B cell (primary cell): ENCODE data around the gene PSMB10. TPM values are rescaled to one million over a fixed set of nuclear protein-coding genes. Genes with fewer than 3 reads are reported as not detected.
A peak's percentile ranks its signal among the peaks of the same experiment; 100 is the strongest.
"Not testable (repeated sequence)": the region's sequence is repeated elsewhere in the genome, so short reads cannot be mapped to it uniquely, and the experiment has no call there.

Experiments
- ATAC-seq: fragments of 200-7000 bp; cut with Tn5 transposase; one replicate; pipeline ENCODE4 v1.10.0; 2021; ENCODE audit warnings: low read depth, mild to moderate bottlenecking, moderate number of reproducible peaks, moderate library complexity
- CTCF ChIA-PET: fragments of 350-600 bp; sonication (Branson Sonifier 250); formaldehyde crosslinking; loops from one replicate; lab custom pipeline; 2021; ENCODE audit warnings: antibody characterized with exemption, inconsistent platforms; lab: Charles Lee
- POLR2A ChIA-PET: fragments of 350-600 bp; sonication (Branson Sonifier 250); formaldehyde crosslinking; loops from one replicate; lab custom pipeline; 2021; ENCODE audit warnings: antibody characterized with exemption; lab: Charles Lee
- DNase-seq: peaks from one replicate; pipeline ENCODE4 v3.0.0; 2013
- H2AFZ ChIP-seq: 2 replicates; pipeline ENCODE4 v1.6.1; 2012; ENCODE audit warnings: mild to moderate bottlenecking, low read depth, low read length; ENCODE audit not compliant: insufficient read depth, poor library complexity, severe bottlenecking
- H3K27ac ChIP-seq, 2 donors: 1 replicate in 1 of 2; 2 replicates in 1 of 2; pipeline ENCODE4 v1.5.1; 2012 to 2013; ENCODE audit warnings: low read length in 2 of 2, mild to moderate bottlenecking in 2 of 2, moderate library complexity in 1 of 2
- H3K27me3 ChIP-seq, 4 experiments: fragments of 200-600 bp in 1 of 4; sonication (generic) in 1 of 4; replicated peaks in 1 of 4; 1 replicate in 2 of 4; 2 replicates in 2 of 4; pipeline versions ENCODE4 v1.6.1 to v1.7.0; 2013 to 2016; ENCODE audit warnings: low read length in 3 of 4, mild to moderate bottlenecking in 2 of 4, mixed read lengths in 1 of 4, moderate library complexity in 1 of 4; ENCODE audit not compliant: insufficient read depth in 4 of 4, control insufficient read depth in 3 of 4; ENCODE audit errors: control extremely low read depth in 1 of 4
- H3K36me3 ChIP-seq, 2 experiments: replicated peaks in 1 of 2; 1 replicate in 1 of 2; 2 replicates in 1 of 2; pipeline versions ENCODE4 v1.6.1 to v1.7.1; 2013; ENCODE audit warnings: low read length in 1 of 2; ENCODE audit not compliant: insufficient read depth in 2 of 2, control insufficient read depth in 1 of 2; ENCODE audit errors: control extremely low read depth in 1 of 2, extremely low read depth in 1 of 2
- H3K4me1 ChIP-seq, 2 donors: fragments of 200-600 bp in 1 of 2; sonication (generic) in 1 of 2; 1 replicate in 1 of 2; 2 replicates in 1 of 2; pipeline versions ENCODE4 v1.5.1 to v1.6.1; 2013 to 2017; ENCODE audit warnings: low read length in 2 of 2; ENCODE audit not compliant: control insufficient read depth in 2 of 2, insufficient read depth in 2 of 2
- H3K4me2 ChIP-seq: replicated peaks from 2 replicates; pipeline ENCODE3; 2012; ENCODE audit warnings: mild to moderate bottlenecking, low read depth, low read length; ENCODE audit not compliant: poor library complexity, severe bottlenecking
- H3K4me3 ChIP-seq, 5 experiments: fragments of 200-600 bp in 1 of 5; sonication (generic) in 1 of 5; 1 replicate in 3 of 5; 2 replicates in 2 of 5; pipeline versions ENCODE4 v1.5.1 to v1.7.0; 2011 to 2016; ENCODE audit warnings: low read length in 4 of 5, mild to moderate bottlenecking in 4 of 5, low read depth in 2 of 5, control low read depth in 1 of 5, moderate library complexity in 1 of 5; ENCODE audit not compliant: insufficient read depth in 1 of 5; ENCODE audit errors: control extremely low read depth in 1 of 5, extremely low read depth in 1 of 5
- H3K79me2 ChIP-seq: fragments of 200-600 bp; sonication (generic); one replicate; pipeline ENCODE4 v1.6.0; 2016; ENCODE audit warnings: low read length; ENCODE audit not compliant: control insufficient read depth, insufficient read depth
- H3K9ac ChIP-seq: fragments of 200-600 bp; sonication (generic); 2 replicates; pipeline ENCODE4 v1.6.1; 2017; ENCODE audit warnings: mild to moderate bottlenecking, low read length, moderate library complexity
- H3K9me3 ChIP-seq, 3 donors: one replicate each; pipeline versions ENCODE4 v1.6.1 to v1.7.1; 2013; ENCODE audit warnings: low read length in 2 of 3; ENCODE audit not compliant: control insufficient read depth in 2 of 3, insufficient read depth in 1 of 3; ENCODE audit errors: control extremely low read depth in 1 of 3
- H4K20me1 ChIP-seq: 2 replicates; pipeline ENCODE4 v1.6.0; 2012; ENCODE audit warnings: mild to moderate bottlenecking, low read length; ENCODE audit not compliant: insufficient read depth, control insufficient read depth, poor library complexity, severe bottlenecking
- H3K27ac Mint-ChIP-seq: one replicate; pipeline ENCODE4 v1.8.0; 2021; ENCODE audit warnings: mixed read lengths
- H3K27me3 Mint-ChIP-seq: one replicate; pipeline ENCODE4 v1.8.0; 2021; ENCODE audit warnings: mixed read lengths
- H3K4me1 Mint-ChIP-seq: one replicate; pipeline ENCODE4 v1.8.0; 2021; ENCODE audit warnings: mixed read lengths
- H3K4me3 Mint-ChIP-seq: one replicate; pipeline ENCODE4 v1.8.0; 2021; ENCODE audit warnings: mixed read lengths
- H3K9me3 Mint-ChIP-seq: one replicate; pipeline ENCODE4 v1.8.0; 2022; ENCODE audit warnings: mixed read lengths; ENCODE audit not compliant: insufficient read depth
- CTCF ChIP-seq: fragments of 200-600 bp; IDR thresholded peaks from one replicate; pipeline ENCODE4 v1.8.0; 2022; ENCODE audit warnings: antibody characterized with exemption, mild to moderate bottlenecking
- EZH2 ChIP-seq: IDR thresholded peaks from 2 replicates; pipeline ENCODE4 v1.6.1; 2012; ENCODE audit warnings: borderline replicate concordance, low read depth, mild to moderate bottlenecking, moderate library complexity, low read length; ENCODE audit not compliant: insufficient read depth, poor library complexity, severe bottlenecking
- WGBS: methylation state at CpG from one replicate; pipeline ENCODE4 v1.1.5; 2013; ENCODE audit warnings: missing lambda C conversion rate; ENCODE audit not compliant: insufficient coverage; 5-methylcytosine and 5-hydroxymethylcytosine counted together
- intact Hi-C: fragments of 100-400 bp; cut with micrococcal nuclease; formaldehyde crosslinking; loops from one replicate; pipeline ENCODE4 v1.10.0; 2022
- polyA plus RNA-seq: library from polyadenylated mRNA; depleted of rRNA; stranded (reverse); fragments of >200 nt; gene quantifications from 2 replicates; pipeline ENCODE4 v1.2.3, GENCODE V29; 2012
- total RNA-seq, 2 donors: library from RNA; stranded (reverse); fragments of 120-200 nt in 1 of 2; gene quantifications; 1 replicate in 1 of 2; 2 replicates in 1 of 2; pipeline versions ENCODE4 v1.2.3 to v1.2.4, GENCODE V29; 2013 to 2022

The PSMB10 gene
- total and polyA plus RNA-seq, 2 donors (not counting 1 experiment from before 2014, with no cell fraction given), result 167 to 176 TPM

- TF ChIP-seq CTCF (no peak), EZH2 (no peak)
- DNase-seq, result peak; percentile 63
- peaks cover 69% of the 10 kb centered on the region for H3K79me2 ChIP-seq
- peaks cover 0 to 8% of the 10 kb centered on the region in 2 experiments for H3K36me3 ChIP-seq
- ChIA-PET POLR2A (interaction anchor here (0.5 to 1.4 kb wide), 3 partner anchors 24 to 102 kb away, joined by 3 to 4 read pairs (median 4); no protein-coding TSS in a partner anchor), CTCF (interaction anchor here (1.0 to 2.9 kb wide), 7 partner anchors 10 to 124 kb away, joined by 3 to 11 read pairs (median 6); no protein-coding TSS in a partner anchor)
- Mint-ChIP-seq H3K4me3 (no peak overlapping the region), H3K9me3 (no peaks in the 10 kb centered on the region), H3K27me3 (no peaks in the 10 kb centered on the region), H3K4me1 (peaks cover 33% of the 10 kb centered on the region), H3K27ac (peak overlapping the region; percentile 74)
- H3K4me1 ChIP-seq, result peaks cover 25 to 48% of the 10 kb centered on the region in 2 donors
- H3K9ac ChIP-seq, result peak overlapping the region; percentile 7
- H3K27me3 ChIP-seq, result no peaks in the 10 kb centered on the region
- H4K20me1 ChIP-seq, result peaks cover 25% of the 10 kb centered on the region
- H3K4me2 ChIP-seq, result peak overlapping the region; percentile 32
- H3K9me3 ChIP-seq, result no peaks in the 10 kb centered on the region
- intact Hi-C loops, result loop anchor here (5.0 kb wide), 2 partner anchors 377 to 447 kb away; partner anchors contain the start of gene CTCF
- H3K4me3 ChIP-seq, result no peak overlapping the region
- WGBS, result 70% methylated on average over 24 of the region's 33 CpGs
- H2AFZ ChIP-seq, result peak overlapping the region; percentile 36
- H3K27ac ChIP-seq, result peak overlapping the region in 1 of 2 donors; percentile 52
- no peak for ATAC-seq
Observed at GRCh38 chr16:67939507-67940445, 3.1 kb upstream of the PSMB10 start.

DNA sequence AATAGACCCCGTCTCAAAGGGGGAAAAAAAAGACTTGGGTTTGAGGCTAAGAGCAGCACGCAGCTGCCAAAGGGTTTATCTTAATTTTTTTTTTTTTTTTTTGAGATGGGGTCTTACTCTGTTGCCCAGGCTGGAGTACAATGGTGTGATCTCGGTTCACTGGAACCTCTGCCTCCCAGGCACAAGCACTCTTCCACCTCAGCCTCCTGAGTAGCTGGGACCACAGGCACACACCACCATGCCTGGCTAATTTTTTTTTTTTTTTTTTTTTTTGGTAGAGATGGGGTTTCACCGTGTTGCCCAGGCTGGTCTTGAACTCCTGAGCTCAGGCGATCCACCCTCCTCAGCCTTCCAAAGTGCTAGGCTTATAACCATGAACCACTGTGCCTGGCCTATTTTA, 1.1 kb upstream of the PSMB10 start:
- H3K79me2 ChIP-seq, result peaks cover 55% of the 10 kb centered on the region
- ChIA-PET POLR2A (interaction anchor here (0.6 to 0.7 kb wide), 5 partner anchors 32 to 501 kb away, joined by 3 to 10 read pairs (median 5); partner anchors contain the start of genes PRMT7 and SLC7A6OS), CTCF (interaction anchor here (0.6 to 2.6 kb wide), 5 partner anchors 9 to 418 kb away, joined by 3 to 11 read pairs (median 4); partner anchors contain the start of gene SLC12A4)
- H3K27me3 ChIP-seq, H3K27ac Mint-ChIP-seq, H3K9me3 Mint-ChIP-seq, H3K9ac ChIP-seq, DNase-seq, H3K27me3 Mint-ChIP-seq, ATAC-seq, H3K4me3 ChIP-seq, H3K9me3 ChIP-seq, H2AFZ ChIP-seq: not testable (repeated sequence)
- H3K27ac ChIP-seq, result peak overlapping the region; percentile 67 to 85
- peaks cover 25 to 49% of the 10 kb centered on the region in 2 donors for H3K4me1 ChIP-seq
- peak overlapping the region; percentile 91 for H3K4me2 ChIP-seq
- peaks cover 37% of the 10 kb centered on the region for H4K20me1 ChIP-seq
- intact Hi-C loops, result loop anchor here (2.0 to 5.0 kb wide), 3 partner anchors 55 to 445 kb away; partner anchors contain the start of gene CTCF
- H3K4me3 Mint-ChIP-seq, result peak overlapping the region; percentile 100
- H3K36me3 ChIP-seq, result peaks cover 7 to 19% of the 10 kb centered on the region in 2 experiments
- WGBS, result 100% methylated on average over 2 of the region's 5 CpGs
- peaks cover 35% of the 10 kb centered on the region for H3K4me1 Mint-ChIP-seq
